Occipital lobe (tissue), 2 donors: Measurements from ENCODE around the gene PPP2R2B. TPM values are rescaled to one million over a fixed set of nuclear protein-coding genes. Genes with fewer than 3 reads are reported as not detected.

Experiments used
- DNase-seq: peaks from one replicate; lab custom pipeline; 2025; lab: John Stamatoyannopoulos, UW
- total RNA-seq: library from RNA; depleted of rRNA; stranded (reverse); fragments of >200 nt; gene quantifications from one replicate; pipeline ENCODE4 v1.2.3, GENCODE V29; 2014

PPP2R2B gene
- 141 TPM for total RNA-seq

GRCh38 chr5:146878476-146879172 lies at the start of gene PPP2R2B:
Gene PPP2R2B, minus strand, starts transcription at chr5:146878757.
- peak; percentile 71 for DNase-seq

- no peak for DNase-seq
Measured at GRCh38 chr5:146924132-146924531, 45.6 kb upstream of the PPP2R2B start.

GRCh38 chr5:146921225-146921624 lies 42.7 kb upstream of the PPP2R2B start:
- no peak for DNase-seq

- DNase-seq: no peak
Measured at GRCh38 chr5:146920351-146920881, 41.9 kb upstream of the PPP2R2B start.

GRCh38 chr5:146919304-146919703 lies 40.7 kb upstream of the PPP2R2B start:
- no peak for DNase-seq

GRCh38 chr5:146917931-146918330 lies 39.4 kb upstream of the PPP2R2B start:
- no peak for DNase-seq

GRCh38 chr5:146912874-146913273 lies 34.3 kb upstream of the PPP2R2B start:
- no peak for DNase-seq

- no peak for DNase-seq
Measured at GRCh38 chr5:146910239-146910638, 31.7 kb upstream of the PPP2R2B start.

GRCh38 chr5:146909255-146910068 lies 30.9 kb upstream of the PPP2R2B start:
- DNase-seq: no peak

GRCh38 chr5:146906803-146907202 lies 28.2 kb upstream of the PPP2R2B start:
- DNase-seq: no peak

- no peak for DNase-seq
Measured at GRCh38 chr5:146904890-146905289, 26.3 kb upstream of the PPP2R2B start.

- no peak for DNase-seq
Measured at GRCh38 chr5:146903789-146904188, 25.2 kb upstream of the PPP2R2B start.

GRCh38 chr5:146902471-146902870 lies 23.9 kb upstream of the PPP2R2B start:
- no peak for DNase-seq

GRCh38 chr5:146897061-146897460 lies 18.5 kb upstream of the PPP2R2B start:
- DNase-seq: no peak

GRCh38 chr5:146894753-146895521 lies 16.4 kb upstream of the PPP2R2B start:
- no peak for DNase-seq

GRCh38 chr5:146893991-146894390 lies 15.4 kb upstream of the PPP2R2B start:
- DNase-seq: no peak

- no peak for DNase-seq
Measured at GRCh38 chr5:146892231-146892630, 13.7 kb upstream of the PPP2R2B start.

- DNase-seq: no peak
Measured at GRCh38 chr5:146891511-146891910, 13.0 kb upstream of the PPP2R2B start.

- DNase-seq: no peak
Measured at GRCh38 chr5:146890731-146891440, 12.3 kb upstream of the PPP2R2B start.

GRCh38 chr5:146890066-146890465 lies 11.5 kb upstream of the PPP2R2B start:
- no peak for DNase-seq

- no peak for DNase-seq
Measured at GRCh38 chr5:146889169-146889568, 10.6 kb upstream of the PPP2R2B start.
